Fibroblast of upper back skin (primary cell): ENCODE results near the gene MCRIP1.
A peak's percentile ranks its signal among the peaks of the same experiment; 100 is the strongest.
"Not testable (repeated sequence)": the region's sequence is repeated elsewhere in the genome, so short reads cannot be mapped to it uniquely, and the experiment has no call there.

Experiments used
- DNase-seq: peaks from one replicate; pipeline ENCODE4 v3.0.0-alpha.2; 2013

Gene MCRIP1

GRCh38 chr17:81840826-81841778, 8.0 kb upstream of the MCRIP1 start:
- DNase-seq, result no peak

- DNase-seq, result not testable (repeated sequence)
These were observed 7.0 kb upstream of the MCRIP1 start for GRCh38 chr17:81840059-81840458.

- DNase-seq, result no peak
These were observed 6.2 kb upstream of the MCRIP1 start for GRCh38 chr17:81839301-81839700.

- no peak for DNase-seq
These were observed 5.7 kb upstream of the MCRIP1 start for GRCh38 chr17:81838753-81839255.

GRCh38 chr17:81837641-81838040, 4.5 kb upstream of the MCRIP1 start:
- DNase-seq, result no peak

- DNase-seq, result no peak
These were observed 1.8 kb upstream of the MCRIP1 start, which contains the start of gene PPP1R27 for GRCh38 chr17:81834831-81835267. Gene PPP1R27, minus strand, starts transcription at chr17:81835050. Its CDS starts 97 bp downstream, at chr17:81834953.

DNA sequence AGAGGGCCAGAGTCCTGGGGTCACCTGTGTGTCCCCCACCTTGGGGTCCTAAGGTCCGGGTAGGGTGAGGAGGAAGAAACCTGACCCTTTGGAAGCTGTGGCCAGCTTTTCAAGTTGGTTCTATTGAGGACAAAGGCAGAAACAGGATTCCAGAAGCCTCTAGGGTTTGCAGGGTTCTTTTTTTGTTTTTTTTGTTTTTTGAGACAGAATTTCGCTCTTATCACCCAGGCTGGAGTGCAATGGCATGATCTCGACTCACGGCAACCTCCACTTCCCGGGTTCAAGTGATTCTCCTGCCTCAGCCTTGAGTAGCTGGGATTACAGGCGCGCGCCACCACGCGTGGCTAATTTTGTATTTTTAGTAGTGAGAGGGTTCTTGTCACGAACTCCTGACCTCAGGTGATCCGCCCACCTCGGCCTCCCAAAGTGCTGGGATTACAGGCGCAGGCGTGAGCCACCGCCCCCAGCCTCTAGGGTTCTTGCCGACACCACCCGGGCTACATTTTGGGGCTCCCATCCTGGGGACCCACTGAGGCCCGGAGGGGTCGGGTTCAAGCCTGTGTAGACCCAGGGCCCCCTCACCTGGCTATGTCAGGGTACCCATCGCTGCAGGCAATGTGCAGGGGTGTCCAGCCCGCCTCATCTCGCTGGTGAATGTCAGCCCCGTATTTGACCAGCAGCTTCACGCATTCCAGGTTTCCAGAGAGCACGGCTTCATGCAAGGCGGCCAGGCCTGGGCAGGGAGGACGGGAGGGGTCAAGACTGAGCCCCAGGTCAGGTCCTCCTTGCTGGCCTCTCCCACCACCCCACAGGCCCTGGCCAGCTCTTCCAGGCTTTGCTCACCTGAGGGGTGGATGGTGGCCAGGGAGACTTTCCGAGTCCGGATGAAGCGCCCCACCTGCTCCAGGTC, 1.1 kb upstream of the MCRIP1 start:
- DNase-seq, result no peak

- DNase-seq, result no peak
These were observed 407 bp downstream of the MCRIP1 start for GRCh38 chr17:81832608-81833159.

- no peak for DNase-seq
These were observed 1.0 kb downstream of the MCRIP1 start for GRCh38 chr17:81831957-81832607.

- DNase-seq, result no peak
These were observed 1.5 kb downstream of the MCRIP1 start for GRCh38 chr17:81831563-81831956.

GRCh38 chr17:81829858-81830257, 3.2 kb downstream of the MCRIP1 start:
- DNase-seq, result no peak

DNA sequence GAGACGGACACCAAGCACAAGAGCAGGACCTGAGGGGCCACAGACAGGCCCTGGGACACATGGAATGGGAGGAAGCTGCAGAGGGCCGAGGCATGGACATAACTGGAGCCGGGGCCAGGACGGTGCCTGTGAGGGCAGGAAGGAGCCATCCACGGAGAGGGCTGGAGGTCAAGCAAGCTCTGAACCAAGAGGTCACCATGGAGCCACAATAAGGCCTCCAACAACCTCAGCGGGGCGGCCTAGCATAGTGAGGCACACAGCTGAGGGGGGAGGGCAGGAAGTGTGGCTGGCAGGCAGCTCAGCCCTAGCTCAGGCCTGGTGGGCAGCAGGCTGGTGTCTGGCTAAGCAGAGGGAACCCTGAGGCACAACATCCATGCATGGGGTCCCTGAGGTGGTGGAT, 4.4 kb downstream of the MCRIP1 start:
- no peak for DNase-seq

DNA sequence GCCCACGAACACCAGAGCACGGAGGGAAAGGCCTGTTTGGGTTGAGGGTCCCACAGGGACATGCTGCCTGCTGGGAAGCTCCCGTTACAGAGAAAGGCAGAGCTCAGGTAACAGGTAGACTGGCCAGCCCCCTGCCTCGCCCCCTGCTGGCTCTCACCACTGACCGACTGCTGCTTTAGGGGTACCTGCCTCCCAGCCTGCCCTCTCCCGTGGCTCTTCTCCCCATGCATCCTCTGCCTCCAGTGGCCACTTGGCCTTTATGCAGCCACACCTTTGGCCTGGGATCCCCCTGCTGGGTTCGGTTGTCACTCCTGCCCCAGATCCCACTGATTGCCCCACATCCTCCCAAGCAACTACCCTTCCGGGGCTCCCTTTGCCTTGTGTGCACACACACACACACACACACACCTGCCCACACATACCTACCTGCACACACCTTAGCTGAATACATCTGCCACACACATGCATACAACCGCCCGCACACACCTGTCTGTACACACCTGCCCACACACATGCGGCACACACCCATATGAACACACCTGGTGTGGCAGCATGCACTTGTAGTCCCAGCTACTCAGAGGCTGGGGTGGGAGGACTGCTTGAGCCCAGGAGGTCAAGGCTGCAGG, 7.1 kb downstream of the MCRIP1 start:
- no peak for DNase-seq

DNA sequence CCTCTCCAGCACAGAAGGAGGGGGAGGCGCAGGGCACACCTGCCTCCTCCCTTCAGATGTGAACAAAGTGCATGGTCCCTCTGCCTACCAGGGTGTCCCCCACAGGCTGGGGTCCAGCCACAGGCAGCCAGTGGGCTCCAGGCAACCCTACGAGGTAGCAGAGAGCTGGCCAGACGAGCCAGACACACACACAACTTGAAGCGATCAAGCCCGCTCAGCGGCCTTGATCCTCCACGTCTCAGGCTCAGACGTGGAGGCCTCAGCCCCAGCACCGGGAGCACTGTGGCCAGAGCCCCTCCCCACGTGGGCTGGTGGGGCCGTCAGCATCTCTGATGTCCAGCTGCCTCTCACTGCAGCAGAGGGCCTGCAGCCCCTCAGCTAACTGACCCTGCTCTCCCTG, 8.5 kb downstream of the MCRIP1 start:
- DNase-seq, result no peak

DNA sequence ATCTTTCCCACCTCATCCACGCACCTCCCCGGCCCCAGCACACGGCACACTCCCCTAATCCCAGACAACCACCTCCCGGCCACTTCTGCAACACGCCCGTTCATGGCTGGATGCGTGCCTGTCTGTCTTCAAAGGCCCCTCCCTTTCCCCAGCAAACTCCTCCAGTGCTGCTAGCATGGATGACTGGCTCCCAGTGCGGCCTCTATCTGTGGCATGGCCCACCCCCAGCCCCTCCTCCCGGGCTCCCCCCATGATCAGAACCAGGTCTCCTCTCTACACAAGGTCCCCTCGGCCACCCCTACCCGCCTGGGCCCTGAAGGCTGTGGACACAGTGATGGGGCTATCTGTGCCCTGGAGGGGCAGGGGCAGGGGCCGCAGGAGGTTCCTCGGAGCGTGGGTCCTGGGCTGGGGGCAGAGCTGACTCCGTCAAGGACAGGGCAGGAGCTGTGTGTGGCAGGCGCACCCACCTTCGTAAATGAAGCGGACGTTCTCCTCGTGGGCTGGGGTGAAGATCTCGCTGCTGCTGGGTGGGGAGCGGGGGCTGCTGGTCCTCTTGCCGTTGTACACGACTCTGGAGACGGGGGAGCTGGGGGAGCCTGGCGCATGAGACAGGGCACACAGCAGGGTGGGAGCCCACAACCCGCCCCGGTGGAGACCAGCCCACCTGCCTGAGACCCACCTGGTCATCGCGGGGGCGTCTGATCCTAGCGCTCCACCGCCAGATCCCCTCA, 9.1 kb downstream of the MCRIP1 start:
- no peak for DNase-seq

DNA sequence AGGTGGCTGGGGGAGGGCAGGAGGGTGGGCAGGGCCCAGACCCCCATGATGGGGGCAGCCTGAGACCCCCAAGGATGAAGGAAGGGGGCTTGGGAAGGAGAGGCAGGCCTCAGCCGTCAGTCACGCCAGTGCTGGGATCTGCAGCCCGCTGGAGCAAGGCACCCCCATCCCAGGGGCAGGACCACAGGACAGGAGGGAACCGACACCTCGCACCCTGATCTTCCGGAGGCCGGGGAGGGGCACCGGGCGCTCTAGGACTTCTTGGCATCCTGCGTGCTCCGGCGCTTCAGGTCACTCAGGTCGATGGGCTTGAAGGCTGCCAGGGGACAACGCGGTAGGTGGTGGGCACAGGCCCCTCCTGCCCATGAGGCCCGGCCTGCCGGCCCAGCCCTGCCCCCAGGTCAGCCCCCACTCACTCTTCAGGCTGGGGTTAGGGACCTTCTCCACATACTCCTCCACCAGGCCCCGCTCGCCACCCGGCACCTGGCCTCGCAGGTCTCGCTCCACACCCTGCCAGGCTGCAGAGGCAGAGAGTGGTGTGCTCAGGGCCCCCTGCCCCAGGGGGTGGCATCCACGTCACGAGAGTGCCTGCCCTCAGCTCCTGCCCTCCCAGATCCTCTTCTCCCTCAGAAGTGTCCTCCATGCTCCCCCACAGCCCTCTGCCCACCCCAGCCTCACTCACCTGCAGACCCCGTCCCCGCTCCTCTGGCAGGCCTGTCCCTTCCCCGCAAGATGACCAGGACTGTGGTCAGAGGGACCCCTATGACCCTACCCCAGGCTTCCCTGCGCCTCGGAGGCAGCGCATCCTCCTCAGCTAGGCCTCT, 9.9 kb downstream of the MCRIP1 start:
- no peak for DNase-seq

GRCh38 chr17:81822312-81822637, 10.8 kb downstream of the MCRIP1 start:
- DNase-seq, result no peak

- peak; percentile 23 for DNase-seq
These were observed 11.3 kb downstream of the MCRIP1 start for GRCh38 chr17:81821603-81822311.

- no peak for DNase-seq
These were observed 11.9 kb downstream of the MCRIP1 start for GRCh38 chr17:81821147-81821546.

DNA sequence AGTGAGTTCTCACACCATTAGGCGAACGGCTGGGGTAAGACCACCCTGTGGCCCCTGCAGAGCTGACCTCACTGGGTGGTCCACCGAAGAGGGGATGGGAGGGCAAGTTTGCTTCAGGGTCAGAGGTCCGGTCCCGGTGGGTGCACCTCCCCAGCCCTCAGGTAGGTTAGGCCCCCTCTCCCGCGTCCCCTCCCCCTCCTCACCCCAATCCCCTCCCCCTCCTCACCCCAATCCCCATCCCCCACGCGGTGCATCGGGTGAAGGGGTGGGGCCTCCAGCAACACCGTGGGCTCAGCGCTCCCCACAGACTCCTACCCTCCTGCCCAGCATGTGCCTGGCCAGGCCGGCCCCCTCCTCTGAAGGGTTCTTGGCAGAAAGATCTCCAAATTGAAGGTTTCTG, 13.4 kb downstream of the MCRIP1 start:
- DNase-seq, result no peak
